CD4-positive, alpha-beta T cell treated with Interleukin-17A for 4 hours (primary cell): ENCODE measurements around the gene CNTN1.

Experiments
- DNase-seq: peaks from one replicate; pipeline ENCODE4 v3.0.0-alpha.2; 2020; ENCODE audit warnings: mixed read lengths

Gene CNTN1

GRCh38 chr12:40986001-40986400, 293.8 kb downstream of the CNTN1 start:
- DNase-seq, result no peak

GRCh38 chr12:40988355-40988754, 296.1 kb downstream of the CNTN1 start:
- DNase-seq, result no peak

GRCh38 chr12:40988824-40989223, 296.6 kb downstream of the CNTN1 start:
- no peak for DNase-seq

- no peak for DNase-seq
Measured at GRCh38 chr12:40989785-40990184, 297.5 kb downstream of the CNTN1 start.

- DNase-seq, result no peak
Measured at GRCh38 chr12:40992158-40992557, 299.9 kb downstream of the CNTN1 start.

- DNase-seq, result no peak
Measured at GRCh38 chr12:40992674-40993073, 300.4 kb downstream of the CNTN1 start.

- DNase-seq, result no peak
Measured at GRCh38 chr12:40993158-40993557, 300.9 kb downstream of the CNTN1 start.

GRCh38 chr12:40996091-40996490, 303.9 kb downstream of the CNTN1 start:
- DNase-seq, result no peak

- DNase-seq, result no peak
Measured at GRCh38 chr12:40999210-40999609, 307.0 kb downstream of the CNTN1 start.

GRCh38 chr12:41008472-41008871, 316.2 kb downstream of the CNTN1 start:
- no peak for DNase-seq

- no peak for DNase-seq
Measured at GRCh38 chr12:41011939-41012338, 319.7 kb downstream of the CNTN1 start.

GRCh38 chr12:41013881-41014642, 321.8 kb downstream of the CNTN1 start:
- DNase-seq, result no peak

GRCh38 chr12:41014643-41015020, 322.4 kb downstream of the CNTN1 start:
- no peak for DNase-seq

GRCh38 chr12:41018010-41018409, 325.8 kb downstream of the CNTN1 start:
- DNase-seq, result no peak

GRCh38 chr12:41019461-41019860, 327.2 kb downstream of the CNTN1 start:
- no peak for DNase-seq

GRCh38 chr12:41023836-41024235, 331.6 kb downstream of the CNTN1 start:
- DNase-seq, result no peak

GRCh38 chr12:41026151-41026550, 333.9 kb downstream of the CNTN1 start:
- no peak for DNase-seq

GRCh38 chr12:41032386-41032785, 340.1 kb downstream of the CNTN1 start:
- DNase-seq, result no peak

- DNase-seq, result no peak
Measured at GRCh38 chr12:41034686-41035085, 342.4 kb downstream of the CNTN1 start.

GRCh38 chr12:41039461-41039860, 347.2 kb downstream of the CNTN1 start:
- no peak for DNase-seq

GRCh38 chr12:41045509-41045908, 353.3 kb downstream of the CNTN1 start:
- no peak for DNase-seq

GRCh38 chr12:41049033-41049432, 356.8 kb downstream of the CNTN1 start:
- no peak for DNase-seq

GRCh38 chr12:41051954-41052353, 359.7 kb downstream of the CNTN1 start:
- no peak for DNase-seq

- DNase-seq, result no peak
Measured at GRCh38 chr12:41052441-41052840, 360.2 kb downstream of the CNTN1 start.

GRCh38 chr12:41053046-41053445, 360.8 kb downstream of the CNTN1 start:
- DNase-seq, result no peak
